HepG2 (cell line): ENCODE data around the gene MIA3. TPM values are rescaled to one million over a fixed set of nuclear protein-coding genes. Genes with fewer than 3 reads are reported as not detected.

ENCODE experiments used
- ATF7 ChIP-seq, 2 experiments: fragments of 450-650 bp in 1 of 2; sonication (generic) in 1 of 2; formaldehyde crosslinking in 1 of 2; IDR thresholded peaks; 2 replicates each; pipeline versions ENCODE4 v1.4.0 to v1.6.1; 2016 to 2020; ENCODE audit warnings: antibody characterized with exemption in 1 of 2, mild to moderate bottlenecking in 1 of 2, missing genetic modification reagents in 1 of 2
- BCL6 ChIP-seq: IDR thresholded peaks from 2 replicates; pipeline ENCODE4 v1.6.1; 2016; ENCODE audit warnings: missing genetic modification reagents, missing compliant biosample characterization
- SALL1 ChIP-seq: sonication (generic); formaldehyde crosslinking; IDR thresholded peaks from 2 replicates; pipeline ENCODE4 v1.8.0; 2022; ENCODE audit warnings: mild to moderate bottlenecking, missing genetic modification reagents
- SALL2 ChIP-seq: sonication (generic); formaldehyde crosslinking; IDR thresholded peaks from 2 replicates; pipeline ENCODE4 v1.8.1; 2023; ENCODE audit warnings: mild to moderate bottlenecking, missing genetic modification reagents, inconsistent platforms
- SOX6 ChIP-seq, 2 experiments: fragments of 450-650 bp in 1 of 2; sonication (generic) in 1 of 2; formaldehyde crosslinking in 1 of 2; IDR thresholded peaks; 2 replicates each; pipeline versions ENCODE4 v1.4.0 to v1.6.1; 2017 to 2020; ENCODE audit warnings: antibody characterized with exemption in 1 of 2, mild to moderate bottlenecking in 1 of 2, missing genetic modification reagents in 1 of 2
- XRCC5 ChIP-seq: fragments of 200-400 bp; formaldehyde crosslinking; optimal IDR thresholded peaks from 2 replicates; pipeline ENCODE3; 2017; ENCODE audit warnings: mild to moderate bottlenecking, low read length
- ZBTB44 ChIP-seq: sonication (generic); formaldehyde crosslinking; IDR thresholded peaks from 2 replicates; pipeline ENCODE4 v1.4.0; 2020; ENCODE audit warnings: missing genetic modification reagents
- ZBTB49 ChIP-seq: sonication (generic); formaldehyde crosslinking; IDR thresholded peaks from 2 replicates; pipeline ENCODE4 v1.4.0; 2020; ENCODE audit warnings: missing genetic modification reagents, borderline replicate concordance
- ZKSCAN8 ChIP-seq: IDR thresholded peaks from 2 replicates; pipeline ENCODE4 v1.6.1; 2016; ENCODE audit warnings: borderline replicate concordance, missing genetic modification reagents, missing compliant biosample characterization
- ZNF646 ChIP-seq: sonication (generic); formaldehyde crosslinking; IDR thresholded peaks from 2 replicates; pipeline ENCODE4 v1.9.0; 2021; ENCODE audit warnings: mild to moderate bottlenecking, missing genetic modification reagents
- ZNF720 ChIP-seq: sonication (generic); formaldehyde crosslinking; IDR thresholded peaks from 2 replicates; pipeline ENCODE4 v1.4.0; 2020; ENCODE audit warnings: missing genetic modification reagents
- ZNF737 ChIP-seq: sonication (generic); formaldehyde crosslinking; IDR thresholded peaks from 2 replicates; pipeline ENCODE4 v1.5.0; 2020; ENCODE audit warnings: missing genetic modification reagents, mild to moderate bottlenecking, borderline replicate concordance
- ZNF749 ChIP-seq: sonication (generic); formaldehyde crosslinking; IDR thresholded peaks from 2 replicates; pipeline ENCODE4 v1.8.0; 2022; ENCODE audit warnings: mild to moderate bottlenecking, missing genetic modification reagents, moderate library complexity, borderline replicate concordance
- polyA plus RNA-seq, 8 experiments: library from polyadenylated mRNA; depleted of rRNA in 3 of 8; stranded (reverse) in 7 of 8; unstranded in 1 of 8; fragments of >200 nt; fragmentation: Illumina TruSeq in 4 of 8; extraction: Trizol in 4 of 8; gene quantifications; 2 replicates each; pipeline versions ENCODE4 v1.2.1 to v1.2.3, GENCODE V29; 2011 to 2016; ENCODE audit warnings: low read depth in 4 of 8, missing spikeins in 1 of 8, mixed read lengths in 1 of 8; ENCODE audit not compliant: insufficient read depth in 1 of 8
- total RNA-seq, 5 experiments: library from RNA; depleted of rRNA; stranded (reverse); fragments of >200 nt; fragmentation: Illumina TruSeq; extraction: Trizol; gene quantifications; 2 replicates each; pipeline ENCODE4 v1.2.3, GENCODE V29; 2016; ENCODE audit warnings: low read depth in 1 of 5
- TF ChIP-seq, protein P1 (sequence below): sonication (generic); formaldehyde crosslinking; IDR thresholded peaks from 2 replicates; pipeline ENCODE4 v1.5.0; 2020; ENCODE audit warnings: mild to moderate bottlenecking, missing genetic modification reagents

Gene MIA3
- total and polyA plus RNA-seq, 2 of the 13 experiments (the other 11 are each of a cell fraction or from before 2014, with no cell fraction given): 45.6 to 48.7 TPM

DNA sequence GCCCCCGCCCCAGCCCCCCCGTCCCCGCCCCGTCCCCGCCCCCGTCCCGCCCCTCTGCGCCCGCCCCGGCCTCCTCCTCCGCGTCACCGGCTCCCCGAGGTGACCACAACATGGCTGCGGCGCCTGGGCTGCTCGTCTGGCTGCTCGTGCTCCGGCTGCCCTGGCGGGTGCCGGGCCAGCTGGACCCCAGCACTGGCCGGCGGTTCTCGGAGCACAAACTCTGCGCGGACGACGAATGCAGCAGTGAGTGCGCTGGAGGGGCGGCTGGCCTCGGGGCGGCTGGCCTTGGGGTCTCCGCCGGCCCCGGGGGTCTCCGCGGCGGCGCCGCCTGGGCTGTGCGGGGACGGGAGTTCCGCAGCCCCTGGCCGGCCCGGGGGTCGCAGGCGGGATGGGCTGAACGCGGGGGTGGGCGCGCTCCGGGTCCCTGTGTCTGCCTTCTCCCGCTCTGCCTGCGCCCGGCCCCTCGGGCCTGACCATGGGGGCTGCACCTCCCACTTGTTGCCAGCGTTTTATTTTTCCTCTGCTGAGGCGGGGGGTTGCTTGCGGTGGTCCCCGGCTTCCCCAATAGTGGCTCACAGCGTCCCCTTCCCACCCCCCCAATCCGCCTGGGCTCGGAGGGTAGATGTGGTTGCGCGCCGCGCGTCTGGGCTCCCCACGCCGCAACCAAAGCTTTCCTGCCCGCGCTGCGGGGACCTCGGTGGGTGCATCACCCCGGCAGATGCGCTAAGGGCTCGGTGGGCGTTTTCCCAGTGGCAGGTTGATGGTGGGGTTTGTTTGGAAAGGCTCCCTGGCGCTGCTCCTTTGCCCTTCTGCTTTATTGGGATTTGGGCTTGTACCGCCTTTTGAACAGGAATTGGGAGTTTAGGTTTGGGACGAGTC lies at the start of gene MIA3 (continued):
- no peak for TF ChIP-seq ZNF646 (CRISPR knock-in tag)
- TF ChIP-seq ZNF749 (CRISPR knock-in tag): 0 out of 2 replicates have a peak, but pooled peaks have one; percentile 57
- TF ChIP-seq ZBTB44: no peak
- TF ChIP-seq, protein P1, sequence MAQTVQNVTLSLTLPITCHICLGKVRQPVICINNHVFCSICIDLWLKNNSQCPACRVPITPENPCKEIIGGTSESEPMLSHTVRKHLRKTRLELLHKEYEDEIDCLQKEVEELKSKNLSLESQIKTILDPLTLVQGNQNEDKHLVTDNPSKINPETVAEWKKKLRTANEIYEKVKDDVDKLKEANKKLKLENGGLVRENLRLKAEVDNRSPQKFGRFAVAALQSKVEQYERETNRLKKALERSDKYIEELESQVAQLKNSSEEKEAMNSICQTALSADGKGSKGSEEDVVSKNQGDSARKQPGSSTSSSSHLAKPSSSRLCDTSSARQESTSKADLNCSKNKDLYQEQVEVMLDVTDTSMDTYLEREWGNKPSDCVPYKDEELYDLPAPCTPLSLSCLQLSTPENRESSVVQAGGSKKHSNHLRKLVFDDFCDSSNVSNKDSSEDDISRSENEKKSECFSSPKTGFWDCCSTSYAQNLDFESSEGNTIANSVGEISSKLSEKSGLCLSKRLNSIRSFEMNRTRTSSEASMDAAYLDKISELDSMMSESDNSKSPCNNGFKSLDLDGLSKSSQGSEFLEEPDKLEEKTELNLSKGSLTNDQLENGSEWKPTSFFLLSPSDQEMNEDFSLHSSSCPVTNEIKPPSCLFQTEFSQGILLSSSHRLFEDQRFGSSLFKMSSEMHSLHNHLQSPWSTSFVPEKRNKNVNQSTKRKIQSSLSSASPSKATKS (CRISPR knock-in tag): no peak
- no peak for TF ChIP-seq XRCC5
- TF ChIP-seq SOX6 (IDR thresholded peaks at IDR 0.05): no peak
- no peak for TF ChIP-seq SOX6 (CRISPR knock-in tag; IDR thresholded peaks at IDR 0.05)
- TF ChIP-seq SALL2 (CRISPR knock-in tag): no peak
- peak; percentile 50; the same call in 1 of the 2 replicates for TF ChIP-seq SALL1 (CRISPR knock-in tag)
- TF ChIP-seq ZKSCAN8: no peak
- no peak for TF ChIP-seq ZBTB49 (CRISPR knock-in tag)
- TF ChIP-seq ZNF720 (CRISPR knock-in tag): no peak
- no peak for TF ChIP-seq ATF7 (IDR thresholded peaks at IDR 0.05)
- peak; percentile 50; the same call in 1 of the 2 replicates for TF ChIP-seq ATF7 (CRISPR knock-in tag; IDR thresholded peaks at IDR 0.05)
- TF ChIP-seq ZNF737 (CRISPR knock-in tag): 0 out of 2 replicates have a peak, but pooled peaks have one; percentile 23
- no peak for TF ChIP-seq BCL6 (CRISPR knock-in tag)
